Vagina (tissue), 2 donors: ENCODE measurements around the gene CACNA1C. TPM values are rescaled to one million over a fixed set of nuclear protein-coding genes. Genes with fewer than 3 reads are reported as not detected.

ENCODE experiments used
- DNase-seq, 2 donors: peaks; one replicate each; pipeline ENCODE4 v3.0.0-alpha.2; 2017; ENCODE audit errors: extremely low spot score in 2 of 2
- H3K27ac ChIP-seq: fragments of 200-600 bp; sonication (generic); one replicate; pipeline ENCODE4 v1.5.1; 2019
- H3K27me3 ChIP-seq: fragments of 200-600 bp; sonication (generic); one replicate; pipeline ENCODE4 v1.5.1; 2019
- H3K36me3 ChIP-seq, 2 donors: fragments of 200-600 bp; sonication (generic); one replicate each; pipeline ENCODE4 v1.5.1; 2017 to 2019
- H3K4me1 ChIP-seq: fragments of 200-600 bp; sonication (generic); one replicate; pipeline ENCODE4 v1.5.1; 2019
- H3K4me3 ChIP-seq, 2 donors: fragments of 200-600 bp; sonication (generic); 1 replicate in 1 of 2; 2 replicates in 1 of 2; pipeline ENCODE4 v1.5.1; 2016 to 2019
- H3K9me3 ChIP-seq: fragments of 200-600 bp; sonication (generic); one replicate; pipeline ENCODE4 v1.5.1; 2019
- POLR2A ChIP-seq, 2 donors: fragments of 450-650 bp; IDR thresholded peaks; one replicate each; pipeline ENCODE4 v1.6.1; 2017; ENCODE audit warnings: antibody characterized with exemption in 2 of 2, mild to moderate bottlenecking in 2 of 2, moderate library complexity in 2 of 2
- POLR2AphosphoS5 ChIP-seq, 2 donors: sonication (generic); formaldehyde crosslinking; IDR thresholded peaks; one replicate each; pipeline ENCODE4 v1.9.0; 2017; ENCODE audit warnings: antibody characterized with exemption in 2 of 2, mild to moderate bottlenecking in 2 of 2, low read depth in 1 of 2; ENCODE audit not compliant: insufficient read depth in 1 of 2
- intact Hi-C: fragments of 100-400 bp; cut with DNase I; formaldehyde crosslinking; loops from one replicate; pipeline ENCODE4 v1.15.1; 2023
- total RNA-seq: library from RNA; depleted of rRNA; stranded (reverse); fragments of >200 nt; gene quantifications from one replicate; pipeline ENCODE4 v1.2.3, GENCODE V29; 2016
- TF ChIP-seq, protein P1 (sequence below), 3 experiments: fragments of 450-650 bp in 2 of 3; fragments of 200-600 bp in 1 of 3; sonication (generic) in 1 of 3; IDR thresholded peaks; one replicate each; pipeline ENCODE4 v1.5.1; 2017 to 2019; ENCODE audit warnings: antibody characterized with exemption in 3 of 3, mild to moderate bottlenecking in 2 of 3, moderate library complexity in 2 of 3

Gene CACNA1C
- total RNA-seq, 1 donor from 2014 or later: 9.8 TPM

DNA sequence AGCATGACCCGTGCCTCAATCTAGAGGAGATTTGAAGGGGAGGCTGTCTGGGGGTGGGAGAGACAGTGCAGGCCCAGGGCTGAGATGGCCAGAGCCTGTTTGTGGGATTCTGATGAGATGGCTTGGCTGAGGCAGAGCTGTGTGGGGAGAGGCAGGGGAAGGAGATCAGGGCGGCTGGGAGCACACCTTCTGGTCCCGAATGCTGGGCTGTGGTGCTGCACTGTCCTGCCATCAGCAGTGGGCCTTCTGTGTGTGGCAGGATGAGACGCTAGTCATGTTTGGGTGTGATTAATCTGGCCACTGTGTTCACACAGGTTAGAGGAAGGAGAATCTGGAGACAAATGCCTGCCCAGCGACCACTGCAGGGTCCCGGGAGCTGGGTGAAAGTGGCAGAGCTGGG is 300.9 kb downstream of the CACNA1C start:
- DNase-seq: no peak
- Histone ChIP-seq H3K36me3 (no peaks in the 10 kb centered on the region), H3K9me3 (no peaks in the 10 kb centered on the region), H3K4me1 (peaks cover 17% of the 10 kb centered on the region), H3K27me3 (no peaks in the 10 kb centered on the region), H3K27ac (no peak overlapping the region), H3K4me3 (no peak overlapping the region)
- intact Hi-C loops: no loop called here
- TF ChIP-seq POLR2AphosphoS5 (IDR thresholded peaks at IDR 0.05; ENCODE audit: insufficient read depth in 1 of 2, low read depth in 1 of 2) (no peak), POLR2A (IDR thresholded peaks at IDR 0.05) (no peak)

DNA sequence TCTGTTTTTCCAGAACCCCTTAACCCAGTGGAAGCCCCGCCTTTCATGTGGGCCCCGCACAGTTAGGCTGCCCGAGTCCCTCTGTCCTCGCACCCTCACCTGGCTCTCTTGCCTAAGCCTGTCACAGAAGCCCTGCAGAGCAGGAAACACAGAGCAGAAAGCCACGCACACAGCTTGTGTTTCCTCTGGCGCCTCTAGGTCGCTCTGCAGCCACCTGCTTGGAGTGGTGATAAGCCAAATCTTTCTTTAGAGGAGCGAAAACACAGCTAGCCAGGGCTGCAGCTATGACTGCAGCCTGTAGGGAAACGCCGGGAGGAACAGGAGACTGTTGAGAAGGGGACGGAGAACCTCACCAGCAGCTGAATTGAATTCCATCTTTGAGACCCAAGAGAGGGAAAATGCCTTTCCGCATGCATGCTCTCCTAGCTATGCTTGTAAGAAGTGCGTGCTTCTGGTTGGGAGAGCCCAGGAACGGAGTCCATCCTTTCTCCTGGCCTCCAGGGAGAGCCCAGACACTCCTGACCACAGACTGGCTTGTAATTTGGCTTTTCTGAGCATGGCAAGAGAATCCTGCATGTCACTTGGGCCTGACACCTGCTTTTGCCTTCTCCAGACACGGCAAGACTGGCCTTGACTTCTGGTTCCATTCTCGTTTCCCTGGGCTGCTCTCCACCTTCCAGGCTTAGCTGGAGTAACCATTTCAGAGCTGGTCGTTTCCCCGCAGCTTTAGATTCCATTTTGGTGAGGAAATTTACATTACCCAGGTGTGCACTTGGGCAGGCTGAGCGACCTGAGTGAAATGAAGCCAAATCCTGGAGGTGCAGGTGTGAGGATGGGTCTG is 301.6 kb downstream of the CACNA1C start:
- TF ChIP-seq POLR2A (IDR thresholded peaks at IDR 0.05) (no peak), POLR2AphosphoS5 (IDR thresholded peaks at IDR 0.05; ENCODE audit: insufficient read depth in 1 of 2, low read depth in 1 of 2) (no peak)
- TF ChIP-seq, protein P1, sequence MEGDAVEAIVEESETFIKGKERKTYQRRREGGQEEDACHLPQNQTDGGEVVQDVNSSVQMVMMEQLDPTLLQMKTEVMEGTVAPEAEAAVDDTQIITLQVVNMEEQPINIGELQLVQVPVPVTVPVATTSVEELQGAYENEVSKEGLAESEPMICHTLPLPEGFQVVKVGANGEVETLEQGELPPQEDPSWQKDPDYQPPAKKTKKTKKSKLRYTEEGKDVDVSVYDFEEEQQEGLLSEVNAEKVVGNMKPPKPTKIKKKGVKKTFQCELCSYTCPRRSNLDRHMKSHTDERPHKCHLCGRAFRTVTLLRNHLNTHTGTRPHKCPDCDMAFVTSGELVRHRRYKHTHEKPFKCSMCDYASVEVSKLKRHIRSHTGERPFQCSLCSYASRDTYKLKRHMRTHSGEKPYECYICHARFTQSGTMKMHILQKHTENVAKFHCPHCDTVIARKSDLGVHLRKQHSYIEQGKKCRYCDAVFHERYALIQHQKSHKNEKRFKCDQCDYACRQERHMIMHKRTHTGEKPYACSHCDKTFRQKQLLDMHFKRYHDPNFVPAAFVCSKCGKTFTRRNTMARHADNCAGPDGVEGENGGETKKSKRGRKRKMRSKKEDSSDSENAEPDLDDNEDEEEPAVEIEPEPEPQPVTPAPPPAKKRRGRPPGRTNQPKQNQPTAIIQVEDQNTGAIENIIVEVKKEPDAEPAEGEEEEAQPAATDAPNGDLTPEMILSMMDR (IDR thresholded peaks at IDR 0.05): no peak
- peak in 1 of 2 donors; percentile 55 for DNase-seq
- H3K4me1 ChIP-seq: peaks cover 17% of the 10 kb centered on the region
- intact Hi-C loops: no loop called here
- H3K27me3 ChIP-seq: no peaks in the 10 kb centered on the region
- no peaks in the 10 kb centered on the region for H3K9me3 ChIP-seq
- H3K4me3 ChIP-seq: no peak overlapping the region
- H3K27ac ChIP-seq: no peak overlapping the region
- no peaks in the 10 kb centered on the region for H3K36me3 ChIP-seq

DNA sequence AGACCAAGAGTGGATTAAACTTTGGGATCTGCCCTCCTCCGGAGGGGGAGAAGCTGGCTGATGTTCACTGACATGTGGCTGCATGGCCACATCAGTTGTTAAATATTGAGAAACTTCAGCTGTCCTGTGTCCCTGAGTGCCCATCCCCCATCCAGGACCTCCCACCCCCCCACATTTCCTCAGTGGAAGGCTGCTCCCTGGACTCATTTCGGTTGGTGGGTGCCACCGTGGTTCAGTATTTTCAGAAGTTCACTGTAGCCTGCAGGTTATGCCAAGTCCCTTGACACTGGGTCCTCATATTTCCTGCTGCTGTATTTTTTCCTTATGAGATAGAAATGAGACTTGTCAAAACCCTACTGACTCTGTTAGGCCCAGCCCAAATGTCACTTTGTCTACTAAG is 302.4 kb downstream of the CACNA1C start:
- intact Hi-C loops: no loop called here
- Histone ChIP-seq H3K27ac (no peak overlapping the region), H3K4me1 (peaks cover 17% of the 10 kb centered on the region), H3K27me3 (no peaks in the 10 kb centered on the region), H3K9me3 (no peaks in the 10 kb centered on the region), H3K36me3 (no peaks in the 10 kb centered on the region), H3K4me3 (no peak overlapping the region)
- TF ChIP-seq, protein P1 (IDR thresholded peaks at IDR 0.05): no peak
- TF ChIP-seq POLR2A (IDR thresholded peaks at IDR 0.05) (no peak), POLR2AphosphoS5 (IDR thresholded peaks at IDR 0.05; ENCODE audit: insufficient read depth in 1 of 2, low read depth in 1 of 2) (no peak)
- DNase-seq: peak in 1 of 2 donors; percentile 61

DNA sequence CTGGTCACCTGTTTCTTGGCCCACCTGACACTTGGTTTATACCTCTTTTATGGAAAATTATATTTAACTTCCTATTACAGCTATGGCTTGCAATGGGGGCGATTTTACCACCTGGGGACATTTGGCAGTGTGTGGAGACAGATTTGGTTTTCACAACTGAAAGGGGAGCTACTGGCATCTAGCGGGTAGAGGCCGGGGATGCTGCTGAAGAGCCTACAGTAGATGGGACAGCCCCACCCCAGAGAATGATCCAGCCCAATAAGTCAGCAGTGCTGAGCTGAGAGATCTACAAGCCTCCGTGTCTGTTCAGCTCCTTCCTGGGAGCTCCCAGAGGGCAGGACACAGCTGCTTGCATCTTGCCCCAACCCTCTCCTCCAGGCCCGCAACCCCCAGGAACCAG is 302.8 kb downstream of the CACNA1C start:
- intact Hi-C loops: no loop called here
- Histone ChIP-seq H3K27ac (no peak overlapping the region), H3K4me1 (peaks cover 17% of the 10 kb centered on the region), H3K4me3 (no peak overlapping the region), H3K9me3 (no peaks in the 10 kb centered on the region), H3K27me3 (no peaks in the 10 kb centered on the region), H3K36me3 (no peaks in the 10 kb centered on the region)
- TF ChIP-seq, protein P1 (IDR thresholded peaks at IDR 0.05): no peak
- TF ChIP-seq POLR2A (IDR thresholded peaks at IDR 0.05) (no peak), POLR2AphosphoS5 (IDR thresholded peaks at IDR 0.05; ENCODE audit: insufficient read depth in 1 of 2, low read depth in 1 of 2) (no peak)
- DNase-seq: no peak

DNA sequence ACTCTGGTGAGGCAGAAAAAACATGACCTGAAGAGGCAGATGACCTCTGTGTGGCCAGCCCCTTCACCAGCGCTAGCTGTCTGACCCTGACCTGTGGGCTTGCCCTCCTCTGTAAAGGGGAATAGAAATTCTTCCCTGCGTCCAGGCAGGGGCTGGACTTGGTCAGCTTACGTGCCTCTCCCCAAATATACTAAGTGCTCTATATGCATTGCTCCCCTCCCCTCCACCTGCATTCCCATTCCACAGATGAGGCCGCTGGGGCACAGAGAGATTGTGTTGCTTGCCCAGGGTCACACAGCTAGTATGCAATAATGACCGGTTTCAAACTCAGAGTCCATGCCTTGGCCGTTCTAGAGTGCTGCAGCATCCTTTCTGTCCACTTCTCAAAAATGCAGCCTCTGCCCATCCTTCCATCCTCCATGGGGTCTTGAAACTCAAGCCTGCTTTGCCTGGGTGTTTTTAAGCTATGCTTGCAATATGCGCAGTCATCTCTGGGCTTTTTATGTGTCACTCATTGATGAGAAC is 303.9 kb downstream of the CACNA1C start:
- Histone ChIP-seq H3K27me3 (no peaks in the 10 kb centered on the region), H3K27ac (no peak overlapping the region), H3K36me3 (no peaks in the 10 kb centered on the region), H3K4me1 (peaks cover 17% of the 10 kb centered on the region), H3K4me3 (no peak overlapping the region), H3K9me3 (no peaks in the 10 kb centered on the region)
- intact Hi-C loops: no loop called here
- TF ChIP-seq, protein P1 (IDR thresholded peaks at IDR 0.05): no peak
- no peak for TF ChIP-seq POLR2AphosphoS5 (IDR thresholded peaks at IDR 0.05; ENCODE audit: insufficient read depth in 1 of 2, low read depth in 1 of 2)
- no peak for TF ChIP-seq POLR2A (IDR thresholded peaks at IDR 0.05)
- no peak for DNase-seq
